Omental fat pad (tissue), 4 donors: ENCODE measurements around the gene P4HTM. TPM values are rescaled to one million over a fixed set of nuclear protein-coding genes. Genes with fewer than 3 reads are reported as not detected.
"Not testable (repeated sequence)": the region's sequence is repeated elsewhere in the genome, so short reads cannot be mapped to it uniquely, and the experiment has no call there.

Source experiments
- ATAC-seq: fragments of 150-250 bp; one replicate; pipeline ENCODE4 v1.9.1; 2016; ENCODE audit warnings: mild to moderate bottlenecking, moderate library complexity; ENCODE audit not compliant: low FRiP score
- DNase-seq: peaks from one replicate; pipeline ENCODE4 v3.0.0-alpha.2; 2019; ENCODE audit warnings: low spot score
- total RNA-seq, 4 donors: library from RNA; depleted of rRNA; stranded (reverse); fragments of >200 nt; gene quantifications; one replicate each; pipeline ENCODE4 v1.1.0, GENCODE V29; 2016
- TF ChIP-seq, protein P1 (sequence below), 3 donors: fragments of 450-650 bp; IDR thresholded peaks; one replicate each; pipeline ENCODE4 v1.5.1; 2016 to 2017; ENCODE audit warnings: antibody characterized with exemption in 3 of 3, mild to moderate bottlenecking in 3 of 3, moderate library complexity in 2 of 3

Gene P4HTM
- total RNA-seq, 4 donors from 2014 or later = 25.7 to 43.1 (median 28.2) TPM

DNA sequence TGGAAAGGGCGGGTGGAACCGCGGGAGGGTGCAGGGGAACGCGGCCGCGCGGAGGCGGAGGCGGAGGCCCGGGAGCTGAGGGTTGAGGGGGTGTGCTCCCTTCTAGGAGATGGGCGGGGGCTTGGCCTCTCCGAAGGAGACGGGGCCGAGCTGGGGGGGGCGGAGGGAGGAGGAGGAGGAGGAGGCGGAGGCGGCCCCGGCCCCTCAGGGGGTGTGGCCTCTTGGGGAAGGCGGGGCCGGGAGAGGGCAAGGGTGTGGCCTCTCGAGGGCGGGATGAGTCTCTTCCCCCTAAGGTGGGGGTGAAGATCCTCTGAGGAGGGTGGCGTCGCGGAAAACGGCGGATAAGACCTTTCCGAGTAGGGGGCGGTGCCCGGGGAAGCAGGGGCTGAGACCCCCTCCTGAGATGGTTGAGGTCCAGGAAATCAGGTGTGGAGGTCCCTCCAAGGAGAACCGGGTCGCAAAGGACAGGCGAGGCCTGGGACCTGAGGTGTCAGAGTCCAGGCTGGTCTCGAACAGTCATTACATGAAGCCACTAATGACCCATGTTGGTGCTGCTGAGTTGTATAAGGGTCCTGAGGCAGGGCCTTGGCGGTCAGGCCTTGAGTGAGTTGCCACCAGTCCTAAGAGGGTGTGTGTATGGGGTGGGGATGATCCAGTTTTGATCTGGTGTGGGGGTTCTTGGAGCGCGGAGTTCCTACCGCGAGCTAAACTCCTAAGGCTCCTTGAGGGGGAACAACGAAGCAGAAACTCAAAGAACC, 17.9 kb downstream of the P4HTM start:
- DNase-seq = no peak
- peak; percentile 72 for ATAC-seq
- TF ChIP-seq, protein P1, sequence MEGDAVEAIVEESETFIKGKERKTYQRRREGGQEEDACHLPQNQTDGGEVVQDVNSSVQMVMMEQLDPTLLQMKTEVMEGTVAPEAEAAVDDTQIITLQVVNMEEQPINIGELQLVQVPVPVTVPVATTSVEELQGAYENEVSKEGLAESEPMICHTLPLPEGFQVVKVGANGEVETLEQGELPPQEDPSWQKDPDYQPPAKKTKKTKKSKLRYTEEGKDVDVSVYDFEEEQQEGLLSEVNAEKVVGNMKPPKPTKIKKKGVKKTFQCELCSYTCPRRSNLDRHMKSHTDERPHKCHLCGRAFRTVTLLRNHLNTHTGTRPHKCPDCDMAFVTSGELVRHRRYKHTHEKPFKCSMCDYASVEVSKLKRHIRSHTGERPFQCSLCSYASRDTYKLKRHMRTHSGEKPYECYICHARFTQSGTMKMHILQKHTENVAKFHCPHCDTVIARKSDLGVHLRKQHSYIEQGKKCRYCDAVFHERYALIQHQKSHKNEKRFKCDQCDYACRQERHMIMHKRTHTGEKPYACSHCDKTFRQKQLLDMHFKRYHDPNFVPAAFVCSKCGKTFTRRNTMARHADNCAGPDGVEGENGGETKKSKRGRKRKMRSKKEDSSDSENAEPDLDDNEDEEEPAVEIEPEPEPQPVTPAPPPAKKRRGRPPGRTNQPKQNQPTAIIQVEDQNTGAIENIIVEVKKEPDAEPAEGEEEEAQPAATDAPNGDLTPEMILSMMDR (IDR thresholded peaks at IDR 0.05) = no peak

- not testable (repeated sequence) for ATAC-seq, DNase-seq
These were observed 18.6 kb downstream of the P4HTM start for GRCh38 chr3:49008627-49009026.

GRCh38 chr3:49009396-49009795, 19.4 kb downstream of the P4HTM start:
- ATAC-seq (no peak), DNase-seq (no peak)
- TF ChIP-seq, protein P1 (IDR thresholded peaks at IDR 0.05) = no peak

DNA sequence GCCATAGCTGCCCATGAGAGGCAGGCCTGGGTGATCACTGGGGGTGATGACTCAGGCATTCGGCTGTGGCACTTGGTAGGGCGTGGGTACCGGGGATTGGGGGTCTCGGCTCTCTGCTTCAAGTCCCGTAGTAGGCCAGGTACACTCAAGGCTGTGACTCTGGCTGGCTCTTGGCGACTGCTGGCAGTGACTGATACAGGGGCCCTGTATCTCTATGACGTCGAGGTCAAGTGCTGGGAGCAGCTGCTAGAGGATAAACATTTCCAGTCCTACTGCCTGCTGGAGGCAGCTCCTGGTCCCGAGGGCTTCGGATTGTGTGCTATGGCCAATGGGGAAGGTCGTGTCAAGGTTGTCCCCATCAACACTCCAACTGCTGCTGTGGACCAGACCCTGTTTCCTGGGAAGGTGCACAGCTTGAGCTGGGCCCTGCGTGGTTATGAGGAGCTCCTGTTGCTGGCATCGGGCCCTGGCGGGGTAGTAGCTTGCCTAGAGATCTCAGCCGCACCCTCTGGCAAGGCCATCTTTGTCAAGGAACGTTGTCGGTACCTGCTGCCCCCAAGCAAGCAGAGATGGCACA, 22.5 kb downstream of the P4HTM start:
- ATAC-seq (no peak), DNase-seq (no peak)
- TF ChIP-seq, protein P1 (IDR thresholded peaks at IDR 0.05) = no peak

DNA sequence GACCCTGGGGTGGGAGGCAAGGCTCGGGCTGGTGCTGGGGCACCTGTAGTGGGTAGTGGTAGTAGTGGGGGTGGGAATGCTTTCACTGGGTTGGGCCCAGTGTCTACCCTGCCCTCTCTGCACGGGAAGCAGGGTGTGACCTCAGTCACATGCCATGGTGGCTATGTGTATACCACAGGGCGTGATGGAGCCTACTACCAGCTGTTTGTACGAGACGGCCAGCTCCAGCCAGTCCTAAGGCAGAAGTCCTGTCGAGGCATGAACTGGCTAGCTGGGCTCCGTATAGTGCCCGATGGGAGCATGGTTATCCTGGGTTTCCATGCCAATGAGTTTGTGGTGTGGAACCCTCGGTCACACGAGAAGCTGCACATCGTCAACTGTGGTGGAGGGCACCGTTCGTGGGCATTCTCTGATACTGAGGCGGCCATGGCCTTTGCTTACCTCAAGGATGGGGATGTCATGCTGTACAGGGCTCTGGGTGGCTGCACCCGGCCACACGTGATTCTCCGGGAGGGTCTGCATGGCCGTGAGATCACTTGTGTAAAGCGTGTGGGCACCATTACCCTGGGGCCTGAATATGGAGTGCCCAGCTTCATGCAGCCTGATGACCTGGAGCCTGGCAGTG, 23.2 kb downstream of the P4HTM start:
- ATAC-seq = no peak
- TF ChIP-seq, protein P1 (IDR thresholded peaks at IDR 0.05) = no peak

DNA sequence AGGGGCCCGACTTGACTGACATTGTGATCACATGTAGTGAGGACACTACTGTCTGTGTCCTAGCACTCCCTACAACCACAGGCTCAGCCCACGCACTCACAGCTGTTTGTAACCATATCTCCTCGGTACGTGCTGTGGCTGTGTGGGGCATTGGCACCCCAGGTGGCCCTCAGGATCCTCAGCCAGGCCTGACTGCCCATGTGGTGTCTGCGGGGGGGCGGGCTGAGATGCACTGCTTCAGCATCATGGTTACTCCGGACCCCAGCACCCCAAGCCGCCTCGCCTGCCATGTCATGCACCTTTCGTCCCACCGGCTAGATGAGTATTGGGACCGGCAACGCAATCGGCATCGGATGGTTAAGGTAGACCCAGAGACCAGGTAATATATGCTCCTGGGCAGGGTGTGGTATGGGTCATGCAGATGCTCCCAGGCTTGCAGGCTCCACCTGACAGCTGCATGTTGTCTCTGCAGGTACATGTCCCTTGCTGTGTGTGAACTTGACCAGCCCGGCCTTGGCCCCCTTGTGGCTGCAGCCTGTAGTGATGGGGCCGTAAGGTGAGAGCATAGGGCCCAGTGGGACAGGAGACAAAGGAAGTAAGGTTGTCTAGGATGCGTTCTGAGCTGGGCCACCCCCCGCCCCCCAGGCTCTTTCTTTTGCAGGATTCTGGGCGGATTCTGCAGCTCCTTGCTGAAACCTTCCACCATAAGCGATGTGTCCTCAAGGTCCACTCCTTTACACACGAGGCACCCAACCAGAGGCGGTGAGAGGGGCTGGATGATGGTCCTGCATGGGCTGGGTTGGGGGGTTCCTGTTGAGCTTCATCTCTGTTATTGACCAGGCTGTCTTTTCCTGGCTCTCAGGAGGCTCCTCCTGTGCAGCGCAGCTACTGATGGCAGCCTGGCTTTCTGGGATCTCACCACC, 24.0 kb downstream of the P4HTM start:
- DNase-seq = no peak
- no peak for ATAC-seq
- TF ChIP-seq, protein P1 (IDR thresholded peaks at IDR 0.05) = no peak

More for the DNA sequence above, 23.2 kb downstream of the P4HTM start:
- no peak for DNase-seq

- ATAC-seq = no peak
- no peak for DNase-seq
These were observed 25.0 kb downstream of the P4HTM start for GRCh38 chr3:49015072-49015471.

More at GRCh38 chr3:49015072-49015471, 25.0 kb downstream of the P4HTM start:
- TF ChIP-seq, protein P1 (IDR thresholded peaks at IDR 0.05) = no peak
